Medulla oblongata (tissue), 1 donor: ENCODE results near the gene IL1RAPL2.
"Not testable (repeated sequence)": the region's sequence is repeated elsewhere in the genome, so short reads cannot be mapped to it uniquely, and the experiment has no call there.

Experiments used
- DNase-seq: peaks from one replicate; pipeline ENCODE4 v3.0.0-alpha.2; 2015; ENCODE audit errors: extremely low spot score

IL1RAPL2 gene

DNA sequence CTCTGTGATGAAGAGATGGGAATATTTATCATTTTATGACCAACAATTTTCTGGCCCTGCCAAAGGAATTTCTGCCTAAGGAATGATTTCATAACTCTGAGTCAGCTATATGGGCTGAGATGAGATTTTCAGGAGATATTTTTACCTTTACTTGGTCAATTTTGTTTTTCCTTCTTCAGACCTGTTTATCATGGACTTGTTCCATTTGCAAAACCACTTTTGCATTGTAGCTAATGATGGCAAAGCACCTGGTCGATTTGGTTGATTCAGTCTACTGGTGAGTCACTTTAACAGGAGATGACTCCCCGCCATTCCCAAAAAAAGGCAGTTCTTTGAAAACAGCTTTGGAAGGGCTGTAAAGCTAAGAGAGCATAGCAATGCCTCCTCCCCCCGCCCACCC, 601.2 kb downstream of the IL1RAPL2 start:
- no peak for DNase-seq

GRCh38 chrX:105168577-105168976, 602.6 kb downstream of the IL1RAPL2 start:
- no peak for DNase-seq

- no peak for DNase-seq
These were observed 607.1 kb downstream of the IL1RAPL2 start for GRCh38 chrX:105173071-105173470.

DNA sequence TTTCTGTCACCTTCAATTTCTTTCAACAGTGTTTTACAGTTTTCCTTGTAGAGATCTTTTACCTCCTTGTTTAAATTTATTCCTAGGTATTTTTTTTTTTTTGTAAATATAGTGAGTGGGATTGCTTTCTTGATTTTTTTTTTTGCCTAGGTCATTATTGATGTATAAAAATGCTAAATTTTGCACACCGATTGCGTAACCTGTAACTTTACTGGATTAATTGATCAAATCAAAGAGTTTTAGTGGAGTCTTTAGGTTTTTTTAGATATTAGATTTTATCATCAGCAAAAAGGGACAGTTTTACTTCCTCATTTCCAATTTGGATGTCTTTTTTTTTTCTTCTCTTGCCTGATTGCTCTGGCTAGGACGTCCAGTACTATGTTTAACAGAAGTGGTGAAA, 613.6 kb downstream of the IL1RAPL2 start:
- no peak for DNase-seq

DNA sequence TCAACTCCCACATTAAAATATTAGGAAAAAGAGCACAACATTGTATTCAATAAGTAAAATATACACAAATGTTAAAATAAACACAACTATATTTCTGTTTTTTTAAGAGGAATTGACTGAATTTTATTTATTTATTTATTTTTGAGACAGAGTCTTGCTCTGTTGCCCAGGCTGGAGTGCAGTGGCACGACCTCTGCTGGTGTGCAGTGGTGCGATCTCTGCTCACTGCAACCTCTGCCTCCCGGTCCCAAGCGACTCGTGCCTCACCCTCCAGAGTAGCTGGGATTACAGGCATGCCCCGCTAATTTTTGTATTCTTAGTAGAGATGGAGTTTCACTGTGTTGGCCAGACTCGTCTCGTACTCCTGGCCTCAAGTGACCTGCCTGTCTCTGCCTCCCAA, 623.1 kb downstream of the IL1RAPL2 start:
- no peak for DNase-seq

- DNase-seq = peak; percentile 4
These were observed 624.4 kb downstream of the IL1RAPL2 start for GRCh38 chrX:105190252-105190853.

DNA sequence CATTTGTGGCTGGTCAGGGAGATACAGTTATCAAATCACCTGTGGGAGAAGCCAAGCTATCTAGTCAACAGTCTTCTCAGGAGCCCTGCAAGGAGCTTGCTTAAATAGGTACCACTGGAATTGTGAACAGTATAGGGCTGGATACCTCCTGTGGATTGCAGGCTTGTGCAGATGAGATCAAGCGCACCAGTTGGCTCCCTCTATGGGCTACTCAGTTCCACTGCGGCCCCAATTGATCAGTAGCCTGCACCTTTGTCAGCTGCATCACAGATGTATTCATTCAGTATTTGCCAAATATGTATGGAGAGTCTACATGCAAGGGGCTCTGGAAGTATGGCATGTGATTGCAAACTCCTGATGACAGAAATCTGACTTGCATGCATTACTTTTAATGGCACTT, 625.9 kb downstream of the IL1RAPL2 start:
- DNase-seq = no peak

- no peak for DNase-seq
These were observed 643.4 kb downstream of the IL1RAPL2 start for GRCh38 chrX:105209406-105209805.

DNA sequence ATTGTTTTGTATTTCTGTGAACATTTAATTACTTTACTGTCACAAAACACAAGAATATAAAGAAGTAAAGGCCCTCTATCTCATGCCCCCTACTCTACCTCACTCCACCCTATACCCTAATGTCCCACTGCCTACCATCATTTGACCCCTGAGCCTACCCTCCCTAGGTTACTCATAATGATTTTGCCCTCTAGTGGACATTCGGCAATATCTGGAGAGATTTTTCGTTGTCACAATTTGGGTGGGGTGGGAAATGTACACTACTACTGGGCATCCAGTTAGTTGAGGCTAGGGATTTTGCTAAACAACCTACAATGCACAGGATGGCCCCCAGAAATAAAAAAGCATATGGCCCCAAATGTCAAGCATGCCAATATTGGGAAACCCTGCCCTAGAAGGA, 644.3 kb downstream of the IL1RAPL2 start:
- DNase-seq = no peak

GRCh38 chrX:105211066-105211575, 645.1 kb downstream of the IL1RAPL2 start:
- DNase-seq = no peak

DNA sequence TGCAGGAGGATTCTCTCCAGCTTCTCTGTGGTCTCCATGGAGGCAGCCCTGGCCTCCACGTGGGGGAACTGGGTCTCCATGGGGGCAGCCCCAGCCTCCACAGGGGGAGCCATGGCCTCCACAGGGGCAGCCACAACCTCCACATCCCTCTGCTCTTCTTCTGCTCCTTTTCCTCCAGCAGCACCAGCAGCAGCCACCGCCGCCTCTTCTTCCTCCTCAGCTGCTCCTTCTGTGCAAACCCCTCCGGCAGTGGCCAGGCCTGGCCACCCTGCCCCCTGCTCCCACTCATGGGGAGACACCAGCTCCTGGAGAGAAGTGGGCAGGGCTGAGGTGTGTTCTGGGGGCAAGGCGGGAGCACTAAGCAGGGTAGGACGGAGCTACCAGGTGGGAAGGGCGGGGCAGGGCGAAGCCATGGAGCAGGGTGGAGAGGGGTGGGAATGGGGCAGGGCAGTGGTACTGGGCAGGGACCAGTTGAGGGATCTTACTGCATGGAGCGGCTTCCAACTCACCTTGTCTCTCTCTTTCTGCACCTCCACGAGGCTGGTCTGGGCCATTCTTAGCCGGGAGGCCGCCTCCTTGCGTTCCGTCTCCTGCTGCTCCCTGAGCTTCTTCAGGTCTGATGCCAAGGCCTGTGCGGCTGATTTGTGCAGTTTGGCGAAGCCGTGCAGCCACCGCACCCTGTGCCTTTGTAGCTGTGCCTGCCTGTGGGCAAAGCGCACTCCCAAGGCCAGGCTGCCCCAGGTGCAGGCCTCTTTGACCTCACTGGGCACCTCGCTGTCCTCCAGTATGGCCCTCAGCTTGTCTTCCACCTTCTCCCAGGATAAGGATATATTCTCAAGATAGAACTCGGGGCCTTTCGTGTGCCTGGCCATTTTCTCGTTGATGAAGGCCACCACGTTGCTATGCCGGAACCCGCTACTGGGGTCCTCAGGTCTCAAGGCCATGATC, 653.7 kb downstream of the IL1RAPL2 start:
- DNase-seq = no peak

DNA sequence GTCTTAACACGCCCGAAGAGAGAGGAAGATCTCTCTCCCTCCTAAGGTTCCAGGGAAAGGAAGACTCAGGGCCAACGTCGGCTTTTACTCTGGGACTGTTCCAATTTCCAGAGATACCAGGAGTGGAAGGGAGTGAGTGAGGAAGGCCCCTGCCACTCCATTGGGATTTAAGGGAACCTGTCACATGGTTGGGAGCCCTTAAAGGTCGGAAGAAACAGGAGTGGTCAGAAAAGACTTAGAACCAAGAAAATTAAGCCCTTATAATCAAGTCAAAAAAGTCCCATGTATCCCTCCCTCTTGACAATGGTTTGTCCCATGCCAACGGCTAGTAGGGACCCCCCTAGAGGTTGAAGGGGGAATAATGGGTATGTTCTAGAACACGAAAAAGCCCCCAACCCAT, 654.6 kb downstream of the IL1RAPL2 start, which contains the start of gene TEX13A:
Gene TEX13A, minus strand, starts transcription at position 59 of the 400 bp plus-strand sequence. CDS start 297 bp downstream, outside the sequence.
- no peak for DNase-seq

DNA sequence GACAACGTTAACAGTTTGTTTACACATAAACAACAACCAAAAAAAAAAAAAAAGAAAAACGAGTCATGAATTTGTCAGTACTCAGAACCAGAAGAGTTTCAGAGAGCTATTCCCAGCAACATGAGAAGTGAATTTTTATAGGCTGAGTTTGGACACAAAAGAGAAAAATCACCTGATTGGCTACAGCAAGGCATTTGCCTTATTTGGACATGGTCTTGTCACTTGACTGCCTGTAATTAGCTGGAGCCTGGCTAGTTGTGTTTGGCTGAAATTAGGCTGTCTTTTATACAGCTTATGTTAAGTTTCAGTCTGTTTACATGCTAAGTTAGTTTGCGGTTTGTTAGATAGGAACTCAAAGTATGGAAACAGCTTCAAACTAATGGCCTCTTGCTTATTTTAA, 655.4 kb downstream of the IL1RAPL2 start:
- no peak for DNase-seq

GRCh38 chrX:105226499-105226898, 660.5 kb downstream of the IL1RAPL2 start:
- DNase-seq = no peak

GRCh38 chrX:105228602-105229001, 662.6 kb downstream of the IL1RAPL2 start:
- DNase-seq = no peak

DNA sequence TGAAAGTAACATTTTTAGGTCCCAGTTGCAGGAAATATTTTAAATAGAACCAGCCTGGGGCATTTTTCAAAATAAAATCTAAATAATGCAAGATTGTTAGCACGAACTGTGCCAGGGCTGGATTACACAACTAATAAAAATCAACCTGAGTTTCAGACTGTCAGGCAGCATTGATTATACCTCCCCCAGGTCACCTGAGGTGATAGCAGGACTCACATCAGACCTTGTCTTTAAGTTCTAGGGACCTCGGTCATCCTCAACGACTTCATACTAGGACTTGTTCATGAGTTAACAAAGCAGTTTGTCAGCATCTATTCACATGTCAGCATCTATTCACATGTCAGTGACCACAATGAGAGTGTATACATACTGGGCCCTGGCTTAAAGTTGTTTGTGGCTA, 663.1 kb downstream of the IL1RAPL2 start:
- DNase-seq = no peak

GRCh38 chrX:105237407-105237806, 671.4 kb downstream of the IL1RAPL2 start:
- DNase-seq = not testable (repeated sequence)

DNA sequence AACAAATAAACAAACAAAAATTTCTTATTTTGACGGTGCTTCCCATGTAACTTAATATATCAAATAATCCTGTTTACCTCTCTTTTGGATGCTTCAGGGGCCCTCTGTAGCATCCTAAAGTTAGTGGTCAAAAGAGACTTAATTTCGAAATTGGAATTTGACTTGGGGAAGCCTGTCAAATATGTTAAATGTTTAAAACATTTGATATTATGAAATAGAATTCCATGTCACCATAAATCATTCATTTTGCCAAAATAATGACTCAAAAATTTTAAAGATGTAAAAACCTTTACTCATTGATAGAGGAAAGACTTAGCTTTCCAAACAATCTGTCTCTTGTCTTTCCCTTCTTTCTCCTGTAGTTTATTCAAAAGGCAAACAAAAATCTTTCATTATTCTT, 675.1 kb downstream of the IL1RAPL2 start:
- DNase-seq = no peak

- no peak for DNase-seq
These were observed 694.5 kb downstream of the IL1RAPL2 start for GRCh38 chrX:105260291-105261043.

GRCh38 chrX:105263171-105263570, 697.2 kb downstream of the IL1RAPL2 start:
- no peak for DNase-seq

GRCh38 chrX:105263801-105264200, 697.8 kb downstream of the IL1RAPL2 start:
- DNase-seq = no peak

DNA sequence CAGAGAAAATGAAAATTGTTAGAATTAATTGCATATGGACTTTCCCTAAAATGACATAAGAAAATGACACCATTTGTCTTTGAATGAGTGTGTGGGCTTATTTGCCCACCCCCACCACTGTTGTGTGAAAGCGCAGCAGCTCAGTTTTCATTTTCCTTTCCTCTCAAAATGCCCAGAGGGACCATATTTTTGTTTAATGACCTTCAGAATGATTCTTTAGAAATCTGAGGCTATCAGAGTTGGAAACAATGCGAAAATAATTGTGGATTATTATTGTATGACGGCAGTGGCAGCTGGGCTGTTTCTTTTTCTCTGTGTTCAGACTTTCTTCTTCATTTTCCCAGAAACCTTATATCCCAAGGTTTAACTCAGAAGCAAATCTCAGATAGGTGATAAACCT, 699.1 kb downstream of the IL1RAPL2 start:
- DNase-seq = no peak
